HG03139 (cell line): ENCODE measurements around the gene NCAM2.
"Not testable (repeated sequence)": the region's sequence is repeated elsewhere in the genome, so short reads cannot be mapped to it uniquely, and the experiment has no call there.

Source experiments
- ATAC-seq: cut with Tn5 transposase; IDR thresholded peaks from one replicate; pipeline ENCODE4 v1.9.1; 2021; ENCODE audit not compliant: unreplicated experiment

Gene NCAM2

GRCh38 chr21:21101911-21102310, 103.7 kb downstream of the NCAM2 start:
- ATAC-seq = no peak

GRCh38 chr21:21102896-21103295, 104.7 kb downstream of the NCAM2 start:
- no peak for ATAC-seq

- ATAC-seq = no peak
Measured at GRCh38 chr21:21103692-21104091, 105.5 kb downstream of the NCAM2 start.

- ATAC-seq = no peak
Measured at GRCh38 chr21:21109736-21110135, 111.5 kb downstream of the NCAM2 start.

GRCh38 chr21:21111309-21111920, 113.2 kb downstream of the NCAM2 start:
- ATAC-seq = no peak

GRCh38 chr21:21114461-21114860, 116.3 kb downstream of the NCAM2 start:
- ATAC-seq = no peak

GRCh38 chr21:21119091-21119490, 120.9 kb downstream of the NCAM2 start:
- no peak for ATAC-seq

GRCh38 chr21:21122680-21123079, 124.5 kb downstream of the NCAM2 start:
- no peak for ATAC-seq

GRCh38 chr21:21132390-21132789, 134.2 kb downstream of the NCAM2 start:
- no peak for ATAC-seq

- ATAC-seq = no peak
Measured at GRCh38 chr21:21137986-21138385, 139.8 kb downstream of the NCAM2 start.

GRCh38 chr21:21146587-21147373, 148.6 kb downstream of the NCAM2 start:
- no peak for ATAC-seq

GRCh38 chr21:21147374-21147745, 149.2 kb downstream of the NCAM2 start:
- no peak for ATAC-seq

- ATAC-seq = no peak
Measured at GRCh38 chr21:21148009-21148408, 149.8 kb downstream of the NCAM2 start.

GRCh38 chr21:21148514-21148913, 150.3 kb downstream of the NCAM2 start:
- no peak for ATAC-seq

GRCh38 chr21:21149445-21149844, 151.2 kb downstream of the NCAM2 start:
- not testable (repeated sequence) for ATAC-seq

- ATAC-seq = no peak
Measured at GRCh38 chr21:21151231-21151630, 153.0 kb downstream of the NCAM2 start.

GRCh38 chr21:21156397-21156796, 158.2 kb downstream of the NCAM2 start:
- ATAC-seq = no peak

GRCh38 chr21:21156957-21157356, 158.7 kb downstream of the NCAM2 start:
- ATAC-seq = no peak

- no peak for ATAC-seq
Measured at GRCh38 chr21:21158376-21158918, 160.2 kb downstream of the NCAM2 start.

GRCh38 chr21:21159253-21159899, 161.2 kb downstream of the NCAM2 start:
- ATAC-seq = no peak

GRCh38 chr21:21162786-21163185, 164.6 kb downstream of the NCAM2 start:
- ATAC-seq = no peak

- ATAC-seq = no peak
Measured at GRCh38 chr21:21163904-21164303, 165.7 kb downstream of the NCAM2 start.
